GM23248 (cell line): Measurements from ENCODE around the gene GDPD3.

ENCODE experiments used
- EZH2 ChIP-seq: fragments of 200-600 bp; sonication (generic); IDR thresholded peaks from 2 replicates; pipeline ENCODE4 v1.6.1; 2018; ENCODE audit warnings: antibody characterized with exemption, mild to moderate bottlenecking; ENCODE audit not compliant: insufficient read depth, poor library complexity, severe bottlenecking
- EZH2phosphoT487 ChIP-seq: fragments of 200-600 bp; sonication (generic); IDR thresholded peaks from 2 replicates; pipeline ENCODE4 v1.6.1; 2018; ENCODE audit warnings: antibody characterized with exemption, moderate library complexity, mild to moderate bottlenecking, low read depth; ENCODE audit not compliant: insufficient read depth

- TF ChIP-seq EZH2 (no peak), EZH2phosphoT487 (no peak)
Measured at GRCh38 chr16:30090610-30091331, 22.6 kb downstream of the GDPD3 start.
